GM19468 (cell line): ENCODE measurements around the gene HSD17B3.
A peak's percentile ranks its signal among the peaks of the same experiment; 100 is the strongest.
"Not testable (repeated sequence)": the region's sequence is repeated elsewhere in the genome, so short reads cannot be mapped to it uniquely, and the experiment has no call there.

Experiments used
- ATAC-seq: cut with Tn5 transposase; IDR thresholded peaks from one replicate; pipeline ENCODE4 v1.9.1; 2021; ENCODE audit warnings: mild to moderate bottlenecking, moderate library complexity, moderate number of reproducible peaks; ENCODE audit not compliant: unreplicated experiment; ENCODE audit errors: extremely low read depth

Gene HSD17B3

GRCh38 chr9:96241391-96241809 is 60.6 kb downstream of the HSD17B3 start:
- ATAC-seq, result peak; percentile 32

GRCh38 chr9:96236854-96237550 is 65.0 kb downstream of the HSD17B3 start:
- ATAC-seq, result no peak

- ATAC-seq, result not testable (repeated sequence)
These were observed 65.6 kb downstream of the HSD17B3 start for GRCh38 chr9:96236337-96236736.

- no peak for ATAC-seq
These were observed 69.3 kb downstream of the HSD17B3 start for GRCh38 chr9:96232539-96233241.

GRCh38 chr9:96232164-96232538 is 69.8 kb downstream of the HSD17B3 start:
- no peak for ATAC-seq

- ATAC-seq, result no peak
These were observed 72.0 kb downstream of the HSD17B3 start for GRCh38 chr9:96230002-96230401.

- no peak for ATAC-seq
These were observed 79.8 kb downstream of the HSD17B3 start for GRCh38 chr9:96222132-96222531.

GRCh38 chr9:96219900-96220257 is 82.1 kb downstream of the HSD17B3 start:
- no peak for ATAC-seq

- no peak for ATAC-seq
These were observed 82.7 kb downstream of the HSD17B3 start for GRCh38 chr9:96219026-96219899.

- ATAC-seq, result no peak
These were observed 84.0 kb downstream of the HSD17B3 start for GRCh38 chr9:96217754-96218693.

- ATAC-seq, result no peak
These were observed 84.7 kb downstream of the HSD17B3 start for GRCh38 chr9:96217294-96217707.

GRCh38 chr9:96216583-96216982 is 85.4 kb downstream of the HSD17B3 start:
- ATAC-seq, result no peak

GRCh38 chr9:96215841-96216240 is 86.1 kb downstream of the HSD17B3 start:
- ATAC-seq, result no peak

GRCh38 chr9:96214635-96215034 is 87.3 kb downstream of the HSD17B3 start:
- ATAC-seq, result no peak

GRCh38 chr9:96209407-96210271 is 92.3 kb downstream of the HSD17B3 start:
- no peak for ATAC-seq

- ATAC-seq, result no peak
These were observed 95.7 kb downstream of the HSD17B3 start for GRCh38 chr9:96206156-96206751.

GRCh38 chr9:96204853-96205252 is 97.1 kb downstream of the HSD17B3 start:
- ATAC-seq, result no peak

GRCh38 chr9:96203867-96204501 is 98.0 kb downstream of the HSD17B3 start:
- ATAC-seq, result no peak
